GM19023 (cell line): Measurements from ENCODE around the gene SP2.

ENCODE experiments used
- ATAC-seq: cut with Tn5 transposase; IDR thresholded peaks from one replicate; pipeline ENCODE4 v1.9.1; 2021; ENCODE audit warnings: mild to moderate bottlenecking, moderate library complexity; ENCODE audit not compliant: unreplicated experiment

SP2 gene

GRCh38 chr17:47969930-47970724 lies 74.1 kb downstream of the SP2 start:
- ATAC-seq: no peak

GRCh38 chr17:47970725-47971499 lies 74.9 kb downstream of the SP2 start, which contains the start of gene CDK5RAP3:
CDK5RAP3 (plus strand) TSS chr17:47971113; CDS start chr17:47971147, 34 bp downstream.
- ATAC-seq: peak; percentile 98

GRCh38 chr17:47973541-47973940 lies 77.5 kb downstream of the SP2 start:
- ATAC-seq: no peak

- no peak for ATAC-seq
These were observed 79.3 kb downstream of the SP2 start for GRCh38 chr17:47975189-47975822.

GRCh38 chr17:47975823-47976205 lies 79.8 kb downstream of the SP2 start:
- no peak for ATAC-seq

GRCh38 chr17:47978324-47978723 lies 82.3 kb downstream of the SP2 start:
- ATAC-seq: no peak
